ENCODE data around the gene TTC3.

TTC3 gene

Small RNAs within 50 kb of the gene (small RNA-seq; reads per million reads assigned to genes)
- 0 to 0.09 reads per million in 2 experiments for gene RN7SL678P
- 0 reads per million in 2 experiments for gene RNU6-696P

Data from SK-N-DZ (cell line).